GDM1 (cell line): ENCODE results near the gene ACTL6B.
"Not testable (repeated sequence)": the region's sequence is repeated elsewhere in the genome, so short reads cannot be mapped to it uniquely, and the experiment has no call there.

Source experiments
- DNase-seq: peaks from one replicate; lab custom pipeline; 2025; lab: John Stamatoyannopoulos, UW

ACTL6B gene

DNA sequence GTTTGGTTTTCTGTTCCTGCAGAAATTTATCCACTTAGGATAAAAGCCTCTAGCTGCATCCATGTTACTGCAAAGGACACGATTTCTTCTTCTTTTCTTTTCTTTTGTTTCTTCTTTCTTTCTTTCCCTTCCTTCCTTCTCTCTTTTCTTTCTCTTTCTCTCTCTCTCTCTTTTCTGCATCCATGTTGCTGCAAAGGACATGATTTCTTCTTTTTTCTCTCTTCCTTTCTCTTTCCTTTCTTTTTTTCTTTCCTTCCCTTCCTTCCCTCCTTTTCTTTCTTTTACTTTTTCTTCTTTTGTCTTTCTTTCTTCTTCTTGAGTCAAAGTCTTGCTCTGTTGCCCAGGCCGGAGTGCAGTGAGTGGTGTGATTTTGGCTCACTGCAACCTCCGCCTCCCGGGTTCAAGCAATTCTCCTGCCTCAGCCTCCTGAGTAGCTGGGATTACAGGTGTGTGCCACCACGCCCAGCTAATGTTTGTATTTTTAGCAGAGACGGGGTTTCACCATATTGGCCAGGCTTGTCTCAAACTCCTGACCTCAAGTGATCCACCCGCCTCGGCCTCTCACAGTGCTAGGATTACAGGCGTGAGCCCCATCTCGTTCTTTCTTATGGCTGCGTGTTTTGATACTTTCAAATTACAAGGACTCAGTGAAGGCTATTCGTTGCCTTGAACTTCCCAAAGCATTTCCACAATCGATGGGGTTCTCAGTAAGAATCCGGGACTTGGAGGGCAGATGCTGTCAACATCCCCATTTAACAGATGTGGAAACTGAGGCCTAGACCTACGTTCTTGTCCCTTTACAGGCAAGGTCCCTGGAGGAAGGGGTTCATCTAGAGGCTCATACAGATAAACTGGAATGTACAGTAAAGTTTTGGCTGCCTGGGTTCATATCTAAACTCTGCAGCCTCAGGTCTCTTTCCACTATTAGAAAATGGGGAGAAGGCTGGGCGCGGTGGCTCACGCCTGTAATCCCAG lies 15.4 kb upstream of the ACTL6B start:
- no peak for DNase-seq

DNA sequence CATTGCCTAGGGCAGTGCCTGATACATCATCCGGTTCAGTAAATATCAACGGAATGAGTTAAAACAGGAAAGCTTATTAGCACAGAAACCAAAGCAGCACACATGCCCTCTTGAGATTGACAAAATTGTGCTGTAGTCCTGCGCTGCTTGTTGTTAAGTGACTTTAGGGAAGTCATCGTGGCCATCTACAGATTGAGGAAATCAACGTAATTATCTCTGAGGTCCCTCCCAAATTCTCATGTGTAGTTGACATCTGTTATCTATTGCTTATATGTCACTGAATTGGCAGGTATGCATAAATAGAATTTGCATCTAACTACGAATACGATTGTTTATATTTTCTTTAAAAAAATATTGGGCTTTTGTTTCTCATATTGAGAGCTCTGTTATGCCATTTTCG lies 13.8 kb upstream of the ACTL6B start:
- no peak for DNase-seq

DNA sequence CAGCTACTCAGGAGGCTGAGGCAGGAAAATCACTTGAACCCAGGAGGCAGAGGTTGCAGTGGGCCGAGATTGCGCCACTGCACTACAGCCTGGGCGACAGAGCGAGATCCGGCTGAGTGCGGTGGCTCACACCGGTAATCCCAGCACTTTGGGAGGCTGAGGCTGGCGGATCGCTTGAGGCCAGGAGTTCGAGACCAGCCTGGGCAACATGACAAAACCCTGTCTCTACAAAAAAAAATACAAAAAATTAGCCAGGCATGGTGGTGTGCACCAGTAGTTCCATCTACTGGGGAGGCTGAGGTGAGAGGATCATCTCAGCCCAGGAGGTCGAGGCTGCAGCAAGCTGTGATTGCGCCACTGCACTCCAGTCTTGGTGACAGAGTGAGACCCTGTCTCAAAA lies 12.9 kb upstream of the ACTL6B start:
- not testable (repeated sequence) for DNase-seq

DNA sequence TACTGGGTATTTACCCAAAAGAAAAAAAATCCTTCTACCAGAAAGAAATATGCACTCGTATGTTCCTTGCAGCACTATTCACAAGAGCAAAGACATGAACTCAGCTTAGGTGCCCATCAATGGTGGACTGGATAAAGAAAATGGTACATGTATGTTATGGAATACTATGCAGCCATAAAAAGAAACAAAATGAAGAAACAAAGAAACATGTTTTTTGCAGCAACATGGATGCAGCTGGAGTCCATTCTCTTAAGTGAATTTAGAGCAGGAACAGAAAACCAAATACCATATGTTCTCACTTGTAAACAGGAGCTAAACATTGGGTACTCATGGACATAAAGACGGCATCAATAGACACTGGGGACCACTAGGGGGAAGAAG lies 11.8 kb upstream of the ACTL6B start:
- DNase-seq: no peak

DNA sequence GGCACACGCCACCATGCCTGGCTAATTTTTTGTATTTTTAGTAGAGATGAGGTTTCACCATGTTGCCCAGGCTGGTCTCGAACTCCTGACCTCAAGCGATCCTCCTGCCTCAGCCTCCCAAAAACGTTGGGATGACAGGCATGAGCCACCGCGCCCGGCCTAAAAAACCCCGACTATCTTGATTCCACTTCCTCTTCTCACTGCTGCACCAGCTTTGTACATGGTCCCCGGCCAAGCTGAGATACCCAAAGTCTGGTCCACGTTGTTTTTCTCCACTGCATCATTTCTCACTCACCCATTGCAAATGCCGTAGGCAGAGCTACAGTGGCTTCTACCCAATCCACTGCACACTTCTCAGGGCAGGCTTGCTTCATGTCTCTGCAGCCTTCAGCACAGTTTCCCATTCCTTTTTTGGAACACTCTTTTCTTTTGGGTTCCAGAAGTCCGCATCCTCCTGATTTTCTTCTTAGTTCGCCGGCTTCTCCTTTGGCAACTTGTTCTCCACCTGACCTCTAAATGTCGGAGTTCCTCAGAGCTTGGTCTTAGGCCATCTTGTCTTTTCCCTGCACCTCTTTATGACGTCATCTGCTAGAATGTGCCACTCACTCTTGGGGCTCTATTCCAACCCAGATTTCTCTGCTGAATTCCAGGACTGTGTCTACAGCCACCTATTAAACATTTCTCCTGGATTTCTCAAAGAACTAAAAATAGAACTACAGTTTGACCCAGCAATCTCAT lies 11.3 kb upstream of the ACTL6B start:
- DNase-seq: no peak

DNA sequence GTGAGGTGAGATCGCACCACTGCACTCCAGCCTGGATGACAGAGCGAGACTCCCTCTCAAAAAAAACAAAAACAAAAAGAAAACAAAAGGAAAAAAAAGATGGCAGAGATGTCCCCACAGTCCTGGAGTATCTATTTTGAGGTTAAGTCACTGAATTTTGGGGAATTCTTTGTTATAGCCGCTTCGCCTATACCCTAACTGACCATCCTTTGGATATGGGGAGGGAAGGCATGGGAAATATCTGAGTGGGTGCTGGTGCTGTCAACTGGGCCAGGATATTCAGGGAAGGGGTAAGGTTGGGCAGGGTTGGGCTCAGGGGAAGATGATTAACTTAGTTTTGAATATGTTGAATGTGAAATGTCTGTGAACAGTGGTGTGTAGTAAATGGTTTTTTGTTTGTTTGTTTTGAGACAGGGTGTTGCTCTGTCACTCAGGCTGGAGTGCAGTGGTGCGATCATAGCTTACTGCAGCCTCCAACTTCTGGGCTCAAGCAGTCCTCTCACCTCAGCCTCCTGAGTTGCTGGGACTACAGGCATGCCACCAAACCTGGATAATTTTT lies 9.0 kb upstream of the ACTL6B start:
- no peak for DNase-seq

DNA sequence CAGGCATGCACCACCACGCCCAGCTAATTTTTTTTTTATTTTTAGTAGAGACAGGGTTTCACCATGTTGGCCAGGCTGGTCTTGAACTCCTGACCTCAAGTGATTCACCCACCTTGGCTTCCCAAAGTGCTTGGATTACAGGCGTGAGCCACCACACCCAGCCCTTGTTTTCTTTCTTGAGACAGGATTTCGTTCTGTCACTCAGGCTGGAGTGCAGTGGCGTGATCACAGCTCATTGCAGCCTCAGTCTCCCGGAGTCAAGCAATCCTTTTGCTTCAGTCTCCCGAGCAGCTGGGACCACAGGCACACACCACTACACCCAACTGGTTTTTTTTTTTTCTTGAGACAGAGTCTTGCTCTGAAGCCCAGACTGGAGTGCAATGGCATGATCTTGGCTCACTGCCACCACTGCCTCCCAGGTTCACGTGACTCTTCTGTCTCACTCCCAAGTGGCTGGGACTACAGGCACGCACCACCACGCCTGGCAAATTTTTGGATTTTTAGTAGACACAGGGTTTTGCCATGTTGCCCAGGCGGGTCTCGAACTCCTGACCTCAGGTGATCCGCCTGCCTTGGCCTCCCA lies 6.0 kb upstream of the ACTL6B start:
- DNase-seq: not testable (repeated sequence)

DNA sequence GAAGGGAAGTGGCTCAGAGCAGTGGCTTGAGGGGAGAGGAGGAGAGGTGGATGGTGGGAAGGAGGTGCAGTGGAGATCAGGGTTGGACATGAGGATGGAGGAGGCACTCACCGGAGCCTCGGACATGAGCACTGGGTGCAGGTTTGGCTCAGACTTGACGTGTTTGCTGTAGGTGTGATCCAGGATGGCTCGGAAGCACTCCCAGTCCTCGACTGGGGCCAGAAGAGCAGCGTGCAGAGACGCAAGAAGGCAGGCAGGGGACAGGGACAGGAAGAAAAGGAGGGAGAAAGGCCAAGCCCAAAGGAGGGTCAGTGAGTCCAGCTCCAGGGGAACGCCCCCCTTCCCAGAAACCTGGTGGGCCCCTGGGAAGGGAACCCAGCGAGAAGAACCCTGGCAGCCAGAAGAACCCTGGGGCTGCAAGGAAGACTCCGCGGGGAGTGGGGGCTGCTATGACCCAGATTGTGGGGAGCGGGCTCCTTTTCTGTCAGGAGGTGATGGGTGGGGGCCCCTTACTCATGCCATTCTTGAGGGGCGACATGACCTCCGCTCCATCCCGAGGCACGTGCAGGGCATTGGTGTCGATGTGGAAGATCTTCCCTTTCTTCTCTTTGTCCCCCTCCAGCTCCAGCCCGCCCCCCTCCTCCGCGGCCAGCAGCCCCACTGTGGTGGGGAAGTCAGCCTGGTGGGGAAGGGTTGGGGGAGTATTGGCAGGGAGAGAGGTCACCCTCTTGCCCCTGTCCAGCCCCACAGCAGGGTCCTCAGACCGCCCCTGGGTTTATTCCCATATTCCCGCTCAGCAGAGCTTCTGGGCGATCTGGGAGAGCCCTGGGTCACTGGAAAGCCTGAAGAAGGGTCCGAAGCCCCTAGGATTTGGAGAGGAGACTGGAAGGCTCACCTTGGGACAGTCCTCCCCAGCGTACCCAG lies 1.1 kb downstream of the ACTL6B start:
- DNase-seq: no peak

DNA sequence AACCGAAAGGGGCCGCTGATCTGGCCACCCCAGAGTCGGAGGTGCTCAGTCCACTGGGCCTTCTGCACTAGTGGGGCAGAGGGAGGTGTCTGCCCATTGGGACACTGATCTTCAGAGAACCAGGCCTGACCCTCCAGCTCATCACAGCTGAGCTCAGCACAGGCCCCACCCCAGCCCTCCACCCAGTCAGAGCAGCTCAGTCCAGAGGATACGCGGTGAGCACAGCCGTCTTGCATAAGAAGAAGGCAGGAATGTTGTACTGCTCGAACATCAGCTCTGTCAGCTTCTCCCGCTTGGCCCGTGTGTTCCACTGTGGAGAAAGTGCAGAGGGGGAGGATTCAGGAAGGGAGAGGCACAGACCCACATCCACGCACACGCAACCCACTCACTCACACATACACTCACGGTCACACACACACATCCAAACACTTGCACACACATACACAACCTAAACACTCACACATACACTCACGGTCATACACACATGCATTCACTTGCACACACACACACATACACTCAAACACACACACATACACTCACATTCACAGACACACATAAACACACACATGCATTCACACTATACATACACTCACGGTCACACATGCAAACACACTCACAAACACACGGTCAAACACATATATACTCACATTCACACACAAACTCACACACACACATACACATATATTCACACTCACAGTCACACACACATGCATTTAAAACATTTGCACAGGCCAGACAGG lies 6.3 kb downstream of the ACTL6B start:
- DNase-seq: no peak

DNA sequence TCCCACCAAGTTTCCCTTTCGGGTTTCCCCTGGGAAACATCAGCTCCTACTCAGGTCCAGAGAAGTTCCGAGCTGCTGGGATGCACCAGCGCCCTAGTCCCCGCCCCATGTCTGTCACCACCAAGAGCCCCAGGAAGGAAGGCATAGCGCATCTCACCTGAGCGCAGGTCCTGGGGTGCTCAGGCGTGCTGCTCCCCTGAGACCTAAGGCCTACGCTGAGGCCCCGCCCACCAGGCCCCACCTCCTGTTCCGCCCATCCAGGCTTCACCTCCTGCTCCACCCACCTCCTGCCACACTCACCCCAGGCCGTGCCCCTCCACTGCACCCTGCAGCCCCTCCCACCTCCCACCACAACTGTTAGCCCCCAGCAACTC lies 13.7 kb downstream of the ACTL6B start:
- DNase-seq: no peak

DNA sequence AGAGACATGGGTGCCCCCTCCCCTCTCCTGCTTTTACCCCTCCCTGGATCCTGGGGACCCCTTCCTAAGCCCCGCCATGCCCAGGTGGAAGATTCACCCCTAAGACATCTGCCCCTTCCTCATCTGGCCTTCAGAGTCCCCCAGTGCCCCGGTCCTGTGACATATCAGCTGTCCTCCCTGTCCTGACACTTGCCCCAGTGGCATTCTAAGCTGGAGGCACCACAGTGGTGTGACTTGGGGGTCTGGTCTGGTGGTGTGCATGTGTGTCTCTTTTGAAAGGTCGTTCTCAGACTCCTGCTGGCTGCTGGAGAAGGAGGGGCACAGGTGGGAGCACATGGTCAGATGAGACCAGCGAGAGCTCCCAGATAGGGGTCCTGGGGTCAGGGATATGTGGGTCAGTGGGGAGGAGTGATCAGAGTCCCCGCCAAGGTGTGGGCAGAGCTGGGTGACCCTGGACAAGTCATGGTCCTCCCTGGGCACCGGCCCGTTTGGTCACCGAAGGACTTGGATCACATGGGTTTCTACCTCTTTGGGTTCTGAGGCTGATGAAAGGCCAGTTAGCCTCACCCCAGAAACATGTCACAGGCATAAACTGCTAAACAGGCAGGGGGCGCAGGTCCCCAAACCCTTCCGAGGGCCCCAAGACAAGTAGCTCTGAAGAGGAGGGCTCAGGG lies 14.3 kb downstream of the ACTL6B start:
- DNase-seq: no peak

DNA sequence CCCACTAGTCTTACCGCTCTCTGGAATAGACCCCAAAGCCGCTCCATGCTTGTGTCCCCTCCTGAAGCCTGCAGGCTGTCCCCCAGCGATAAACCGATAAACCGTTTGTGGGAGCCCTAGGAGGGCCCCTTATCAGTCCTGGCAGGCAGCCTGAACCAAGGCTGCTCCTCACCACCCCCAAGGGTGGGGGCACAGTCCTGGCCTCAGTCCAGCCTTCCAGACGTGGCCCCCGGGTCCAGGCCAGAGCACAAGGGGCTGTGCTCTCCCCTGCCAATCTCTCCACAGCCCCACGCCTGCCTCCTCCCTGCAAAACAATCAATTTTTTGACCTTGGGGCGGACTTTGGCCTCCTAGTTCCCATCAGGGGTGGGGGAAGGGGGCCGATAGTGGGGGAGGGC lies 14.8 kb downstream of the ACTL6B start, which contains the start of gene TFR2:
TFR2 (minus strand) TSS at position 90 of the 397 bp plus-strand sequence; CDS start at position 47, 43 bp downstream.
- no peak for DNase-seq

DNA sequence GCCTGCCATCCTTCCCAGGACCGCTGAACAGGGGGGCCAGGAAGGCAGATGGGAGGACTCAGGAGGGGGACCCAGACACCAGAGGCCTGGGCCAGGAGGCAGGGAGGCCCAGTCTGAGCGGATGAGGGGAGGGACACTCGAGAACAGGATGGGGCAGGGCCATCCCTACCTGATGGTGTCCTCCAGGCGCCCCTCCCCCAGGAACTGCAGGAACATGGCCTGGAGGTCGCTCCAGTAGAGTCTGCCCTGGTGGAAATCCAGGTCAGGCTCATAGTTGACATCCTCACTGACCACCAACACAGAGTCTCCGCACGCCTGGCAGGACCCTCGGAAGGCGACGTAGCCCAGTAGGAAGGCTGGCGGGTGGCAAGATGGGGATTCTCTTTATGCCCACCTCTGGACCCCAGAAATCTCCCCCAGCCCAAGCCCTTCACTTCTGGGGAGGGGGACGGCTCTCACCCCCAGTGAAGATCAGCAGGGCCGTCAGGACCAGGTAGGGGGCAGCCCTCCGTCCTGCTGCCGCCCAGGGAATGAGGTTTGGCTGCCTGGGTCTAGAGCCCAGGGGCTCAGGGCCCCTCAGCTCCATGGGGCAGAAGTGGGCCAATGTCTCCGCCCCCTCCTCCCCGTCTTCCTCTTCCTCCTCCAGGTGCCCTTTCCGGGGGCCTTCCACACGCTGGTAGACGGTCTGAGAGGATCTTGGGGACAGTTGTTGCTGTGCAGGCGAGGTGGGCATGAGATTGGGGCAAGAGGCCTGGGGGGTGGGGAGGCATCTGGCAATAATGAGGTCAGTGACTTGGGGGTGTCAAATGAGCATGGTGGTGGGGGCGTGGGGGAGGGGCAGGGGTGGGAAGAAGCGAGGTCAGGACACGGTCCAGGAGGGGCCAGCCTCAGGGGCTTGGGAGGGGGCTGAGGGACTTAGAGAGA lies 15.5 kb downstream of the ACTL6B start:
- DNase-seq: no peak

DNA sequence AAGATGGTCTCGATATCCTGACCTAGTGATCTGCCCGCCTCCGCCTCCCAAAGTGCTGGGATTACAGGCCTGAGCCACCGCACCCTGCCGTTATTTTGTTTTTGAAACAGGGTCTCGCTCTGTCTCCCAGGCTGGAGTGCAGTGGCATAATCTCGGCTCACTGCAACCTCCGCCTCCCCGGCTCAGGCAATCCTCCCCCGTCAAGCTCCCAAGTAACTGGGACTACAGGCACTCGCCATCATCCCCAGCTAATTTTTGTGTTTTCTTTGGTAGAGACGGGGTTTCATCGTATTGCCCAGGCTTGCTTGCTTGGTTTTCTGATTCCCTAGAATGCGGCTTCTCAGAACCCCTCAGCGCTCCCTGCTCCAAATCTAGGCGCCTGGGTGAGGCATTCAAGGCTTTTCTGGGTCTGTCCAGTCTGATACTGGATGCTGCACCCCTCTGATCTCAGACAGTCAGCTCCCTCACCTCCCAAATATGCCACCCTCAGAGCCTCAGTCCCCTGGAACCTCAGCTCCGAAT lies 16.2 kb downstream of the ACTL6B start:
- DNase-seq: no peak

DNA sequence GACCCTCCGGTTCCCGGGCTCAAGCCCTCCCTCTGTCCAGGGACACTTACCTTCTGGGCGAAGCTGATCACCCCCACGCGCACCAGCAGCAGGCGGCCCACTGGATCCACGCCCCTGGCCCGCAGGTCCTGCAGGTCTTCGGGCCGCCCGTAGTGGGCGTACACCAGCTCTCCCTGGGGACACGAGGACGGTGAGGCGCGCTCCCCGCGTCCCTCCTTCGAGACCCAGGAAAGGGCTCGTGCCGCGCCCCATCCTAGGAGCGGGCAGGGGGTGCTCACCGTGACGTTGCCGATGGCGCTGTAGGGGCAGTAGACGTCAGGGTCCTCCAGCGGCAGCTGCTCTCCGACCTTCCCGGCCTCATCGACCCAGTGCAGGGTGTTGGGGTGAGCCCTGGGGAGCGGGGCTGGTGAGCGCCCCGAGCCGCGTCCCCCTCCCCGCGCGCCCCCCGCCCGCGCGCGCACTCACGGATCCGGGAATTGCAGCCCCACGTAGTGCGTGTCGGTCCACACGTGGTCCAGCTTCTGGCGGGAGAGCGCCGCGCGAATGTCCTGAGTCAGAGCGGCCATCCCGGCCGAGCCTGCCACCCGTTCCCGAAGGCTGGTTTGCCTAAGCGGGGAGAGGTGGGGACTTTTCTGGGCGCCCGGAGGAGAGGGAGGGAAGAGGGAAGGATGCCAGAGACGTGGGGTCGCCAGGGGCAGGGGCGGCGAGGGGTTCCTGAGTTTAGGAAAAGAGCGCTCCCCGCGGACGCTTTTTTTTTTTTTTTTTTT lies 23.1 kb downstream of the ACTL6B start:
- DNase-seq: peak; percentile 42

DNA sequence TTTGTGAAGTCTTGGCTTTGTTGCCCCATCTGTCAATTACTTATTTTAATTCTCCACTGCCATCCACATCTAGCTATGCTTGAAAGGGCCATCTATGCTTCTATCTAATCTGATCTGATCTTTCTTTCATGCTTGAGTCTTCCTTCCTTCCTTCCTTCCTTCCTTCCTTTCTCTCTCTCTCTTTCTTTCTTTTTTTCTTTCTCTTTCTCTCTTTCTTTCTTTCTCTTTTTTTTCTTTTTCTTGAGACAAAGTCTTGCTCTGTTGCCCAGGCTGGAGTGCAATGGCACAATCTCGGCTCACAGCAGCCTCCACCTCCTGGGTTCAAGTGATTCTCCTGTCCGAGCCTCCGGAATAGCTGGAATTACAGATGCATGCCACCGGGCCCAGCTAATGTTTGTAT lies 26.2 kb downstream of the ACTL6B start:
- no peak for DNase-seq

DNA sequence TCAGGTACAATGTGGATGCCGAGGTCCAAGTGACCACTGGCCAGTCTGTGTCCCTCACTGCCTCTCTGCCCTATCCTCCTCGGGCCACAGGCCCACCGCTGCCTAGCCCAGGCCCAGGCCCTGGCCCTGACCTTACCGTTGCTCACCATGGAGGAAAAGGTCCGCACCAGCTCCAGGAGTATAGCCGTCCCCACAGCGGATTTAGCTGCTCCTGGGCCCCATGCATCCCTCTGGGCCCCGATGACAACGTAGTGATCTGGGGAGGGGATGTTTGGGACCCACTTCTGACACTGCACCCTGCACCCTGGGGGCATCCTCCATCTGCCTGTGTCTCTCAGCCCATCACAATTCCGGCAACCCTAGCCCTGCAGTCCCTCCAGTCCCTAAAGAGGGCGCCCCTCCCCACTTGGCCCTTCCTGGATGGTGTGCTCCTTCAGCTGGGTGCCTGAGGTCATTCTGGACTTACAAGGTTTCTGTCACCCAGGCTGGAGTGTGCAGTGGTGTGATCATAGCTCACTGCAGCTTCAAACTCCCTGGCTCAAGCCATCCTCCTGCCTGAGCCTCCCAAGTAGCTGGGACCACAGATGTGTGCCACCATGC lies 27.0 kb downstream of the ACTL6B start:
- no peak for DNase-seq

DNA sequence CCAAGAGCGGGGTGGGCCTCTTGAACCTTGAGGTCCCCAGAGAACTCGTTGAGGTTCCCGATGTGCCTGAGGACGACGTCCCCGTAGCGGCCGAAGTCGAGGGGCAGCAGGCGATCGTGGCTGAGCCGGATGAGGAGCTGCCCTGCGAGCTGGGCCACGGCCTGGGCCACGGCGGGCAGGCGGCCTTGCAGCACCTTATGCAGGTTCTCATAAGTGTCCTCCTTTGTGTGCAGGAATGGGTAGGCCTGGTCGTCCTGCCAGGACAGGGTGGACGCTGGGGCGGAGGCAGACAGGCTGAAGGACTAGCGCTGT lies 29.1 kb downstream of the ACTL6B start:
- no peak for DNase-seq
